Neural cell (in vitro differentiated cells): ENCODE data around the gene MUCL3.

Experiments used
- EZH2 ChIP-seq: fragments of 200-600, 300-800 bp; shearing (Covaris generic), sonication (generic); IDR thresholded peaks from 2 replicates; pipeline ENCODE4 v1.6.1; 2014; ENCODE audit warnings: antibody characterized with exemption, low read length, borderline replicate concordance, mild to moderate bottlenecking; ENCODE audit not compliant: insufficient read depth, poor library complexity, severe bottlenecking
- MXI1 ChIP-seq: fragments of 450-650 bp; conservative IDR thresholded peaks from 2 replicates; pipeline ENCODE4 v1.6.1; 2014; ENCODE audit warnings: antibody characterized with exemption, mild to moderate bottlenecking; ENCODE audit not compliant: poor library complexity, severe bottlenecking
- POLR2AphosphoS5 ChIP-seq: IDR thresholded peaks from 2 replicates; pipeline ENCODE4 v1.6.1; 2012
- RAD21 ChIP-seq: fragments of 450-650 bp; conservative IDR thresholded peaks from 2 replicates; pipeline ENCODE4 v1.6.1; 2014; ENCODE audit warnings: antibody characterized with exemption, mild to moderate bottlenecking, moderate library complexity
- REST ChIP-seq: IDR thresholded peaks from 2 replicates; pipeline ENCODE4 v1.6.1; 2012; ENCODE audit warnings: borderline replicate concordance
- TAF1 ChIP-seq: IDR thresholded peaks from 2 replicates; pipeline ENCODE4 v1.6.1; 2012; ENCODE audit warnings: low read depth
- TF ChIP-seq, protein P1 (sequence below): fragments of 450-650 bp; IDR thresholded peaks from 2 replicates; pipeline ENCODE4 v1.5.1; 2014; ENCODE audit warnings: antibody characterized with exemption, mild to moderate bottlenecking, moderate library complexity; ENCODE audit not compliant: poor library complexity, severe bottlenecking

DNA sequence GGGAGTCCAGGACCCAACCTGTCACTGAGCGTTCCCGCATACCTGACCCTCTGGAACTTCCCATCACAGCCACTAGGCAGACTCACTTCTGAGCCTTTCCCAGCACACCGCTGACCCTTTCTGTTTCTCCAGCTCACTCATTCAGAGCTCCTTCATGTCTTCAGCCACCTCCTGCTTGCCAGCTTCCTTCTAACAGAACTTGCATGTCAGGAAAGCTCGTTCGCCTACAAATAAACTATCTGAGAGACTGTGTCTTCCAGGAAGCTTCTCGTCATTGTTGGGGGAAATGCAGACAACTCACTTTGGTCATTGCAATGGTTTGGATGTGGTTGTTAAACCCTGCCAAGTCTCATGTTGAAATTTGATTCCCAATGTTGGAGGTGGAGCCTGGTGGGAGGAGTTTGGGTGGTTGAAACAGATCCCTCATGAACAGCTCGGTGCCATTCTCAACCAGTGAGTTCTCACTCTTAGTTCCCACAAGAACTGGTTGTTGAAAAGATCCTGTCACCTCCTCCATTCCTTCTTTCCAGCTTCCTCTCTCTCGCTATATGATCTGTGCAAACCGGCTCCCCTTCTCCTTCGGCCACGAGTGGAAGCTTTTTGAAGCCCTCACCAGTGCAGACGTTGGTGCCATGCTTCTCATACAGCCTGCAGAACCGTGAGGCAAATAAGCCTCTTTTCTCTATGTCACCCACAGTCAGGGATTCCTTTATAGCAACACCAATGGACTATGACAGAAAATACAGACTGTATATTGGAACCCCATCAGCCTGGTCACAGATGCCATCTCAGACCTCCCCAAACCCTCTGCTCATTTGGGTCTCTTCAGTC is 41.4 kb downstream of the MUCL3 start:
- TF ChIP-seq, protein P1, sequence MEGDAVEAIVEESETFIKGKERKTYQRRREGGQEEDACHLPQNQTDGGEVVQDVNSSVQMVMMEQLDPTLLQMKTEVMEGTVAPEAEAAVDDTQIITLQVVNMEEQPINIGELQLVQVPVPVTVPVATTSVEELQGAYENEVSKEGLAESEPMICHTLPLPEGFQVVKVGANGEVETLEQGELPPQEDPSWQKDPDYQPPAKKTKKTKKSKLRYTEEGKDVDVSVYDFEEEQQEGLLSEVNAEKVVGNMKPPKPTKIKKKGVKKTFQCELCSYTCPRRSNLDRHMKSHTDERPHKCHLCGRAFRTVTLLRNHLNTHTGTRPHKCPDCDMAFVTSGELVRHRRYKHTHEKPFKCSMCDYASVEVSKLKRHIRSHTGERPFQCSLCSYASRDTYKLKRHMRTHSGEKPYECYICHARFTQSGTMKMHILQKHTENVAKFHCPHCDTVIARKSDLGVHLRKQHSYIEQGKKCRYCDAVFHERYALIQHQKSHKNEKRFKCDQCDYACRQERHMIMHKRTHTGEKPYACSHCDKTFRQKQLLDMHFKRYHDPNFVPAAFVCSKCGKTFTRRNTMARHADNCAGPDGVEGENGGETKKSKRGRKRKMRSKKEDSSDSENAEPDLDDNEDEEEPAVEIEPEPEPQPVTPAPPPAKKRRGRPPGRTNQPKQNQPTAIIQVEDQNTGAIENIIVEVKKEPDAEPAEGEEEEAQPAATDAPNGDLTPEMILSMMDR = no peak
- no peak for TF ChIP-seq POLR2AphosphoS5
- TF ChIP-seq RAD21 = no peak
- TF ChIP-seq TAF1 = no peak
- TF ChIP-seq MXI1 = no peak
- TF ChIP-seq EZH2 = no peak
- TF ChIP-seq REST = no peak
